ENCODE measurements around the gene ZFAND3. TPM values are rescaled to one million over a fixed set of nuclear protein-coding genes. Genes with fewer than 3 reads are reported as not detected.

Gene ZFAND3
- total and polyA plus RNA-seq, 2 experiments from 2014 or later: 16.9 to 28.2 TPM

GRCh38 chr6:38025451-38025850 is 205.9 kb downstream of the ZFAND3 start (continued):
- TF ChIP-seq ETS1 (IDR thresholded peaks at IDR 0.05) (no peak), ZNF114 (CRISPR knock-in tag; IDR thresholded peaks at IDR 0.05) (no peak), POLR2AphosphoS5 (IDR thresholded peaks at IDR 0.05; ENCODE audit: low read depth) (no peak), STAT1 (IDR thresholded peaks at IDR 0.05; ENCODE audit: unreplicated experiment) (no peak)

- ATAC-seq: peak; percentile 58
- Mint-ChIP-seq H3K27ac (peak overlapping the region; percentile 78), H3K9me3 (peaks cover 14% of the 10 kb centered on the region), H3K27me3 (ENCODE audit: insufficient read depth, low read depth, poor library complexity) (peaks cover 2% of the 10 kb centered on the region), H3K4me1 (peaks cover 24% of the 10 kb centered on the region), H3K4me3 (no peak overlapping the region), H3K36me3 (ENCODE audit: low read depth) (peaks cover 14% of the 10 kb centered on the region; the same call in 2 of the 3 replicates)
- Histone ChIP-seq H3K27ac (ENCODE audit: low read depth) (no peak overlapping the region), H3K4me2 (no peak overlapping the region), H4K20me1 (replicated peaks; ENCODE audit: insufficient read depth) (no peaks in the 10 kb centered on the region), H3K4me1 (ENCODE audit: insufficient read depth) (peaks cover 9% of the 10 kb centered on the region), H3K36me3 (ENCODE audit: insufficient read depth) (no peaks in the 10 kb centered on the region), H2AFZ (no peak overlapping the region), H3K9me2 (ENCODE audit: insufficient read depth) (no peaks in the 10 kb centered on the region), H3K27me3 (ENCODE audit: insufficient read depth) (no peaks in the 10 kb centered on the region), H3F3A (replicated peaks; ENCODE audit: low read depth) (no peaks in the 10 kb centered on the region), H3K79me2 (replicated peaks; ENCODE audit: insufficient read depth) (peaks cover 27% of the 10 kb centered on the region), H3K4me3 (no peak overlapping the region)
- peak; percentile 39 for DNase-seq (ENCODE audit: low spot score)
- no peak for TF ChIP-seq ZNF331 (CRISPR knock-in tag; IDR thresholded peaks at IDR 0.05; ENCODE audit: low read depth)
- no peak for TF ChIP-seq ETS1 (IDR thresholded peaks at IDR 0.05)
- TF ChIP-seq EZH2 (IDR thresholded peaks at IDR 0.05; ENCODE audit: low read depth, unreplicated experiment): no peak
- no peak for TF ChIP-seq STAT1 (IDR thresholded peaks at IDR 0.05; ENCODE audit: unreplicated experiment)
- TF ChIP-seq ZNF114 (CRISPR knock-in tag; IDR thresholded peaks at IDR 0.05): no peak
- no peak for TF ChIP-seq POLR2AphosphoS5 (IDR thresholded peaks at IDR 0.05; ENCODE audit: low read depth)
- TF ChIP-seq, protein P1, sequence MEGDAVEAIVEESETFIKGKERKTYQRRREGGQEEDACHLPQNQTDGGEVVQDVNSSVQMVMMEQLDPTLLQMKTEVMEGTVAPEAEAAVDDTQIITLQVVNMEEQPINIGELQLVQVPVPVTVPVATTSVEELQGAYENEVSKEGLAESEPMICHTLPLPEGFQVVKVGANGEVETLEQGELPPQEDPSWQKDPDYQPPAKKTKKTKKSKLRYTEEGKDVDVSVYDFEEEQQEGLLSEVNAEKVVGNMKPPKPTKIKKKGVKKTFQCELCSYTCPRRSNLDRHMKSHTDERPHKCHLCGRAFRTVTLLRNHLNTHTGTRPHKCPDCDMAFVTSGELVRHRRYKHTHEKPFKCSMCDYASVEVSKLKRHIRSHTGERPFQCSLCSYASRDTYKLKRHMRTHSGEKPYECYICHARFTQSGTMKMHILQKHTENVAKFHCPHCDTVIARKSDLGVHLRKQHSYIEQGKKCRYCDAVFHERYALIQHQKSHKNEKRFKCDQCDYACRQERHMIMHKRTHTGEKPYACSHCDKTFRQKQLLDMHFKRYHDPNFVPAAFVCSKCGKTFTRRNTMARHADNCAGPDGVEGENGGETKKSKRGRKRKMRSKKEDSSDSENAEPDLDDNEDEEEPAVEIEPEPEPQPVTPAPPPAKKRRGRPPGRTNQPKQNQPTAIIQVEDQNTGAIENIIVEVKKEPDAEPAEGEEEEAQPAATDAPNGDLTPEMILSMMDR (conservative IDR thresholded peaks at IDR 0.05; ENCODE audit: low read depth in 2 of 2): no peak
- TF ChIP-seq NANOG (IDR thresholded peaks at IDR 0.05; ENCODE audit: borderline replicate concordance): no peak
- no peak for TF ChIP-seq JUNB (IDR thresholded peaks at IDR 0.05; ENCODE audit: unreplicated experiment)
- TF ChIP-seq, protein P2, sequence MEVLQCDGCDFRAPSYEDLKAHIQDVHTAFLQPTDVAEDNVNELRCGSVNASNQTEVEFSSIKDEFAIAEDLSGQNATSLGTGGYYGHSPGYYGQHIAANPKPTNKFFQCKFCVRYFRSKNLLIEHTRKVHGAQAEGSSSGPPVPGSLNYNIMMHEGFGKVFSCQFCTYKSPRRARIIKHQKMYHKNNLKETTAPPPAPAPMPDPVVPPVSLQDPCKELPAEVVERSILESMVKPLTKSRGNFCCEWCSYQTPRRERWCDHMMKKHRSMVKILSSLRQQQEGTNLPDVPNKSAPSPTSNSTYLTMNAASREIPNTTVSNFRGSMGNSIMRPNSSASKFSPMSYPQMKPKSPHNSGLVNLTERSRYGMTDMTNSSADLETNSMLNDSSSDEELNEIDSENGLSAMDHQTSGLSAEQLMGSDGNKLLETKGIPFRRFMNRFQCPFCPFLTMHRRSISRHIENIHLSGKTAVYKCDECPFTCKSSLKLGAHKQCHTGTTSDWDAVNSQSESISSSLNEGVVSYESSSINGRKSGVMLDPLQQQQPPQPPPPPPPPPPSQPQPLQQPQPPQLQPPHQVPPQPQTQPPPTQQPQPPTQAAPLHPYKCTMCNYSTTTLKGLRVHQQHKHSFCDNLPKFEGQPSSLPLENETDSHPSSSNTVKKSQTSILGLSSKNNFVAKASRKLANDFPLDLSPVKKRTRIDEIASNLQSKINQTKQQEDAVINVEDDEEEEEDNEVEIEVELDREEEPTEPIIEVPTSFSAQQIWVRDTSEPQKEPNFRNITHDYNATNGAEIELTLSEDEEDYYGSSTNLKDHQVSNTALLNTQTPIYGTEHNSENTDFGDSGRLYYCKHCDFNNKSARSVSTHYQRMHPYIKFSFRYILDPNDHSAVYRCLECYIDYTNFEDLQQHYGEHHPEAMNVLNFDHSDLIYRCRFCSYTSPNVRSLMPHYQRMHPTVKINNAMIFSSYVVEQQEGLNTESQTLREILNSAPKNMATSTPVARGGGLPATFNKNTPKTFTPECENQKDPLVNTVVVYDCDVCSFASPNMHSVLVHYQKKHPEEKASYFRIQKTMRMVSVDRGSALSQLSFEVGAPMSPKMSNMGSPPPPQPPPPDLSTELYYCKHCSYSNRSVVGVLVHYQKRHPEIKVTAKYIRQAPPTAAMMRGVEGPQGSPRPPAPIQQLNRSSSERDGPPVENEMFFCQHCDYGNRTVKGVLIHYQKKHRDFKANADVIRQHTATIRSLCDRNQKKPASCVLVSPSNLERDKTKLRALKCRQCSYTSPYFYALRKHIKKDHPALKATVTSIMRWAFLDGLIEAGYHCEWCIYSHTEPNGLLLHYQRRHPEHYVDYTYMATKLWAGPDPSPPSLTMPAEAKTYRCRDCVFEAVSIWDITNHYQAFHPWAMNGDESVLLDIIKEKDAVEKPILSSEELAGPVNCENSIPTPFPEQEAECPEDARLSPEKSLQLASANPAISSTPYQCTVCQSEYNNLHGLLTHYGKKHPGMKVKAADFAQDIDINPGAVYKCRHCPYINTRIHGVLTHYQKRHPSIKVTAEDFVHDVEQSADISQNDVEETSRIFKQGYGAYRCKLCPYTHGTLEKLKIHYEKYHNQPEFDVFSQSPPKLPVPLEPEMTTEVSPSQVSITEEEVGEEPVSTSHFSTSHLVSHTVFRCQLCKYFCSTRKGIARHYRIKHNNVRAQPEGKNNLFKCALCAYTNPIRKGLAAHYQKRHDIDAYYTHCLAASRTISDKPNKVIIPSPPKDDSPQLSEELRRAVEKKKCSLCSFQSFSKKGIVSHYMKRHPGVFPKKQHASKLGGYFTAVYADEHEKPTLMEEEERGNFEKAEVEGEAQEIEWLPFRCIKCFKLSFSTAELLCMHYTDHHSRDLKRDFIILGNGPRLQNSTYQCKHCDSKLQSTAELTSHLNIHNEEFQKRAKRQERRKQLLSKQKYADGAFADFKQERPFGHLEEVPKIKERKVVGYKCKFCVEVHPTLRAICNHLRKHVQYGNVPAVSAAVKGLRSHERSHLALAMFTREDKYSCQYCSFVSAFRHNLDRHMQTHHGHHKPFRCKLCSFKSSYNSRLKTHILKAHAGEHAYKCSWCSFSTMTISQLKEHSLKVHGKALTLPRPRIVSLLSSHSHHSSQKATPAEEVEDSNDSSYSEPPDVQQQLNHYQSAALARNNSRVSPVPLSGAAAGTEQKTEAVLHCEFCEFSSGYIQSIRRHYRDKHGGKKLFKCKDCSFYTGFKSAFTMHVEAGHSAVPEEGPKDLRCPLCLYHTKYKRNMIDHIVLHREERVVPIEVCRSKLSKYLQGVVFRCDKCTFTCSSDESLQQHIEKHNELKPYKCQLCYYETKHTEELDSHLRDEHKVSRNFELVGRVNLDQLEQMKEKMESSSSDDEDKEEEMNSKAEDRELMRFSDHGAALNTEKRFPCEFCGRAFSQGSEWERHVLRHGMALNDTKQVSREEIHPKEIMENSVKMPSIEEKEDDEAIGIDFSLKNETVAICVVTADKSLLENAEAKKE (CRISPR knock-in tag; IDR thresholded peaks at IDR 0.05): no peak
- no peak for TF ChIP-seq EZH2phosphoT487 (IDR thresholded peaks at IDR 0.05; ENCODE audit: unreplicated experiment)
- TF ChIP-seq CREB1 (CRISPR knock-in tag; IDR thresholded peaks at IDR 0.05; ENCODE audit: low read depth): no peak
Observed at GRCh38 chr6:38027685-38028373, 208.3 kb downstream of the ZFAND3 start.

All from GM23338 (cell line).